ENCODE data around the gene ZNF408. TPM values are rescaled to one million over a fixed set of nuclear protein-coding genes. Genes with fewer than 3 reads are reported as not detected.

Gene ZNF408
- total and polyA plus RNA-seq, 2 donors (not counting 3 experiments of a cell fraction or from before 2014, with no cell fraction given): 7.8 to 10.9 TPM

DNA sequence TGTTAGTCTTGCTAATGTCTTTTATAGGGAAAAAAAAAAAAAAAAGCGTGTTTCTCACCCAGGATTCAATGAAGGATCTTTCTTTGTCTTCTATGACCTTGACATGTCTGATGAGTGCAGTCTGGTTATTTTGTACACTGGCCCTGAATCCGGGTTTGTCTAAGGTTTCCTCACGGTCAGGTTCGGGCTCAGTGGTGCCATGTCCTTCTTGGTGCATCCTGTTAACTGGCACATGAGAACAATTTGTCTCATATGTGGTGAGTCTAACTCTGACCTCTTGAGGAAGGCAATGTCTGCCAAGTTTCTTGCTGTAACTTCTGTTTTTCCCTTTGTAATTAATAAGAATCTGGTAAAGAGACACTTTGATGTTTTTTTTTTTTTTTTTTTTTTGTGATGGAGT is 30.7 kb downstream of the ZNF408 start:
- dilution Hi-C loops (cut with MboI; ENCODE audit: extremely low pct_ligation_motif_present, low sequenced_read_pairs): no loop called here
- POLR2A ChIA-PET: no interaction called here
- FAIRE-seq (no peak), DNase-seq (ENCODE audit: low read depth, low spot score) (no peak)
- CTCF ChIA-PET: no interaction called here
- Histone ChIP-seq H3K36me3 (ENCODE audit: control insufficient read depth in 2 of 2, extremely low read depth in 1 of 2, insufficient read depth in 2 of 2, low read length in 2 of 2) (no peaks in the 10 kb centered on the region), H3K79me2 (ENCODE audit: control insufficient read depth, insufficient read depth, low read length) (no peaks in the 10 kb centered on the region), H3K9me1 (replicated peaks; ENCODE audit: control insufficient read depth, extremely low read depth, insufficient read depth, low read length) (no peaks in the 10 kb centered on the region), H3K4me3 (replicated peaks in 1 of 3; ENCODE audit: insufficient read depth in 1 of 3, low read depth in 1 of 3, low read length in 3 of 3) (no peak overlapping the region), H3K4me1 (ENCODE audit: control insufficient read depth, extremely low read depth, insufficient read depth, low read length) (peaks cover 2% of the 10 kb centered on the region), H4K20me1 (replicated peaks; ENCODE audit: control insufficient read depth, extremely low read depth, insufficient read depth, low read length) (no peaks in the 10 kb centered on the region), H3K4me2 (ENCODE audit: insufficient read depth, low read length) (no peak overlapping the region), H2AFZ (ENCODE audit: low read depth, low read length) (no peak overlapping the region), H3K27ac (ENCODE audit: insufficient read depth, low read depth, low read length) (no peak overlapping the region), H3K27me3 (ENCODE audit: control insufficient read depth in 2 of 2, insufficient read depth in 2 of 2, low read length in 2 of 2) (no peaks in the 10 kb centered on the region), H3K9ac (replicated peaks; ENCODE audit: extremely low read depth, insufficient read depth, low read length) (no peak overlapping the region), H3K9me3 (replicated peaks; ENCODE audit: control insufficient read depth, insufficient read depth, low read length) (no peaks in the 10 kb centered on the region)
- BruUV-seq (replicated peaks): no TSS peak
- intact Hi-C loops (cut with micrococcal nuclease): no loop called here
- TF ChIP-seq GATA2 (IDR thresholded peaks at IDR 0.05; ENCODE audit: insufficient read depth, insufficient read length, low read depth, low read length) (no peak), FOS (IDR thresholded peaks at IDR 0.05; ENCODE audit: borderline replicate concordance, insufficient read depth, low read length) (no peak)

DNA sequence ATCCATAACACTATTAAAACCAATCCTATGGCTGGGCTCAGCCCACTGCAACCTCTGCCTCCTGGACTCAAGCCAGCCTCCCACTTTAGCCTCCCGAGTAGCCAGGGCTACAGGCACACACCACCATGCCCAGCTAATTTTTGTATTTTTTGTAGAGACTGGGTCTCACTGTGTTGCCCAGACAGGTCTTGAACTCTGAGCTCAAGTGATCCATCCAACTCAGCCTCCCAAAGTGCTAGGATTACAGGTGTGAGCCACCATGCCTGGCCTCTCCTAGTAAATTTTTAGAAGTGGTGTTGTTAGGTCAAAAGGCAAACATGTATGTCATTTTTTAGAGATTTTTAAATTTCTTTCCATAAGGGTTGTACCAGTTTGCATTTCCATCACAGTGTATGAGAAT is 32.4 kb downstream of the ZNF408 start:
- no peak overlapping the region for H3K4me2 ChIP-seq (ENCODE audit: insufficient read depth, low read length)
- H3K9me1 ChIP-seq (replicated peaks; ENCODE audit: control insufficient read depth, extremely low read depth, insufficient read depth, low read length): no peaks in the 10 kb centered on the region
- no peak overlapping the region for H3K4me3 ChIP-seq (replicated peaks in 1 of 3; ENCODE audit: insufficient read depth in 1 of 3, low read depth in 1 of 3, low read length in 3 of 3)
- BruUV-seq (replicated peaks): no TSS peak
- no peaks in the 10 kb centered on the region for H4K20me1 ChIP-seq (replicated peaks; ENCODE audit: control insufficient read depth, extremely low read depth, insufficient read depth, low read length)
- no peak overlapping the region for H3K27ac ChIP-seq (ENCODE audit: insufficient read depth, low read depth, low read length)
- H3K9me3 ChIP-seq (replicated peaks; ENCODE audit: control insufficient read depth, insufficient read depth, low read length): no peaks in the 10 kb centered on the region
- DNase-seq (ENCODE audit: low read depth, low spot score) (no peak), FAIRE-seq (no peak)
- TF ChIP-seq, protein P1, sequence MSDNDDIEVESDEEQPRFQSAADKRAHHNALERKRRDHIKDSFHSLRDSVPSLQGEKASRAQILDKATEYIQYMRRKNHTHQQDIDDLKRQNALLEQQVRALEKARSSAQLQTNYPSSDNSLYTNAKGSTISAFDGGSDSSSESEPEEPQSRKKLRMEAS (IDR thresholded peaks at IDR 0.05; ENCODE audit: insufficient read depth, insufficient read length): no peak
- TF ChIP-seq JUN (IDR thresholded peaks at IDR 0.05; ENCODE audit: borderline replicate concordance, insufficient read depth, insufficient read length, low read depth) (no peak), MYC (IDR thresholded peaks at IDR 0.05; ENCODE audit: low read depth, low read length) (no peak), GATA2 (IDR thresholded peaks at IDR 0.05; ENCODE audit: insufficient read depth, insufficient read length, low read depth, low read length) (no peak), FOS (IDR thresholded peaks at IDR 0.05; ENCODE audit: borderline replicate concordance, insufficient read depth, low read length) (no peak), EZH2 (IDR thresholded peaks at IDR 0.05; ENCODE audit: borderline replicate concordance, low read depth, low read length, severe bottlenecking) (no peak), POLR2A (IDR thresholded peaks at IDR 0.05; ENCODE audit: low read depth, low read length) (no peak), POLR2AphosphoS5 (IDR thresholded peaks at IDR 0.05; ENCODE audit: insufficient read depth, low read depth, low read length) (no peak)
- TF ChIP-seq, protein P2, sequence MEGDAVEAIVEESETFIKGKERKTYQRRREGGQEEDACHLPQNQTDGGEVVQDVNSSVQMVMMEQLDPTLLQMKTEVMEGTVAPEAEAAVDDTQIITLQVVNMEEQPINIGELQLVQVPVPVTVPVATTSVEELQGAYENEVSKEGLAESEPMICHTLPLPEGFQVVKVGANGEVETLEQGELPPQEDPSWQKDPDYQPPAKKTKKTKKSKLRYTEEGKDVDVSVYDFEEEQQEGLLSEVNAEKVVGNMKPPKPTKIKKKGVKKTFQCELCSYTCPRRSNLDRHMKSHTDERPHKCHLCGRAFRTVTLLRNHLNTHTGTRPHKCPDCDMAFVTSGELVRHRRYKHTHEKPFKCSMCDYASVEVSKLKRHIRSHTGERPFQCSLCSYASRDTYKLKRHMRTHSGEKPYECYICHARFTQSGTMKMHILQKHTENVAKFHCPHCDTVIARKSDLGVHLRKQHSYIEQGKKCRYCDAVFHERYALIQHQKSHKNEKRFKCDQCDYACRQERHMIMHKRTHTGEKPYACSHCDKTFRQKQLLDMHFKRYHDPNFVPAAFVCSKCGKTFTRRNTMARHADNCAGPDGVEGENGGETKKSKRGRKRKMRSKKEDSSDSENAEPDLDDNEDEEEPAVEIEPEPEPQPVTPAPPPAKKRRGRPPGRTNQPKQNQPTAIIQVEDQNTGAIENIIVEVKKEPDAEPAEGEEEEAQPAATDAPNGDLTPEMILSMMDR (IDR thresholded peaks at IDR 0.05; ENCODE audit: extremely low read depth in 1 of 2, insufficient read depth in 1 of 2, low read depth in 1 of 2, low read length in 2 of 2): no peak
- H3K27me3 ChIP-seq (ENCODE audit: control insufficient read depth in 2 of 2, insufficient read depth in 2 of 2, low read length in 2 of 2): no peaks in the 10 kb centered on the region
- POLR2A ChIA-PET: no interaction called here
- no peak overlapping the region for H2AFZ ChIP-seq (ENCODE audit: low read depth, low read length)
- peaks cover 4% of the 10 kb centered on the region for H3K4me1 ChIP-seq (ENCODE audit: control insufficient read depth, extremely low read depth, insufficient read depth, low read length)
- no peaks in the 10 kb centered on the region for H3K36me3 ChIP-seq (ENCODE audit: control insufficient read depth in 2 of 2, extremely low read depth in 1 of 2, insufficient read depth in 2 of 2, low read length in 2 of 2)
- intact Hi-C loops (cut with micrococcal nuclease) (no loop called here), dilution Hi-C loops (cut with MboI; ENCODE audit: extremely low pct_ligation_motif_present, low sequenced_read_pairs) (no loop called here)
- no peaks in the 10 kb centered on the region for H3K79me2 ChIP-seq (ENCODE audit: control insufficient read depth, insufficient read depth, low read length)
- CTCF ChIA-PET: no interaction called here
- H3K9ac ChIP-seq (replicated peaks; ENCODE audit: extremely low read depth, insufficient read depth, low read length): no peak overlapping the region

All from endothelial cell of umbilical vein (primary cell).